Stimulated activated CD8-positive, alpha-beta memory T cell treated with anti-CD3 and anti-CD28 coated beads, Interleukin-12 subunit alpha, Interleukin-12 subunit beta, amount 100 ng/mL, for 24 hours (primary cell): ENCODE results near the gene COL5A1.
"Not testable (repeated sequence)": the region's sequence is repeated elsewhere in the genome, so short reads cannot be mapped to it uniquely, and the experiment has no call there.

ENCODE experiments used
- DNase-seq: peaks from one replicate; pipeline ENCODE4 v3.0.0-alpha.2; 2020; ENCODE audit errors: extremely low read depth

Gene COL5A1

GRCh38 chr9:134855231-134855899, 213.8 kb downstream of the COL5A1 start:
- DNase-seq = no peak

GRCh38 chr9:134855900-134856377, 214.3 kb downstream of the COL5A1 start:
- DNase-seq = no peak

DNA sequence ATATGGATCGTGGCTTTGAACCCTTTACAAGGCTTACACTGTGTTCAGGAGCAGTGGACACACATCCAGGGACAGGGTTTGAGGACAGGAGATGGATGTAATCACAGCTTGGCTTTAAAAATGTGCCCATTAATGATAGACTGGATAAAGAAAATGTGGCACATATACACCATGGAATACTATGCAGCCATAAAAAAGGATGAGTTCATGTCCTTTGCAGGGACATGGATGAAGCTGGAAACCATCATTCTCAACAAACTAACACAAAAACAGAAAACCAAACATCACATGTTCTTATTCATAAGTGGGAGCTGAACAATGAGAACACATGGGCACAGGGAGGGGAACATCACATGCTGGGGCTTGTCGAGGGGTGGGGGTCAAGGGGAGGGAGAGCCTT, 215.8 kb downstream of the COL5A1 start:
- not testable (repeated sequence) for DNase-seq

- DNase-seq = no peak
Measured at GRCh38 chr9:134858051-134858841, 216.6 kb downstream of the COL5A1 start.

GRCh38 chr9:134860510-134860909, 218.9 kb downstream of the COL5A1 start:
- no peak for DNase-seq

DNA sequence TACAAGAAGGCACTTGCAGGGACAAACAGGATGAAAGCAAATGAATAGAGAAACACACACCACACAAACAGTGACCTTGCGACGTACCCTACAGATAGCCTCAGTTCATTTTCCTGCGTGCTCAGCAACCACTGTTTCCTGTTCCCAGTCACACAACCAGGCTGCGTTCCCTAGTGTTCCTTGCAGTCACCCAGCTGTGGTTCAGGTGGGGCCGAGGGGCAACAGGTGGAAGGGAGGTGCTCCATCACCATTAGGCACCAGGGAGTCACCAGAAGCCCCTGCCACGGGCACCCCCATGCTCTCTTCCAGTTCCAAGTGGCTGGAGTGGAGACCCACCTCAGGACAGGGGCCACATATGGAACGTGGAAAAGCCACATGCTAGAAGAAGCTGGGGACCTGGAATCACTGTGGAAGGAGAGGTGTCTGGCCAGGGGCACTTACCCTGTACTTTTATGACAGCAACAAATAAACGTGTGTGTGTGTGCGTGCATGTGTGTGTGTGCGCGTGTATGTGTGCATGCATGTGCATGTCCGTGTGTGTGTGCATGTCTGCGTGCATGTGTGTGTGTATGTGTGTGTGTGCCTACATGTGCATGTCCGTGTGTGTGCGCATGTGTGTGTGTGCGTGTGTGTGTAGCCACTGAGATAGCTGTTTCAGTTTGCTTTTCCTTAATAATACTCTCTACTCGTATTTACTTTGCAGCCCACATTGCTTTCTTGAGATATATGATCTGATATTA, 220.2 kb downstream of the COL5A1 start:
- no peak for DNase-seq

GRCh38 chr9:134863306-134863902, 221.8 kb downstream of the COL5A1 start:
- DNase-seq = no peak

- DNase-seq = no peak
Measured at GRCh38 chr9:134863941-134864820, 222.6 kb downstream of the COL5A1 start.

- no peak for DNase-seq
Measured at GRCh38 chr9:134864821-134865190, 223.2 kb downstream of the COL5A1 start.

DNA sequence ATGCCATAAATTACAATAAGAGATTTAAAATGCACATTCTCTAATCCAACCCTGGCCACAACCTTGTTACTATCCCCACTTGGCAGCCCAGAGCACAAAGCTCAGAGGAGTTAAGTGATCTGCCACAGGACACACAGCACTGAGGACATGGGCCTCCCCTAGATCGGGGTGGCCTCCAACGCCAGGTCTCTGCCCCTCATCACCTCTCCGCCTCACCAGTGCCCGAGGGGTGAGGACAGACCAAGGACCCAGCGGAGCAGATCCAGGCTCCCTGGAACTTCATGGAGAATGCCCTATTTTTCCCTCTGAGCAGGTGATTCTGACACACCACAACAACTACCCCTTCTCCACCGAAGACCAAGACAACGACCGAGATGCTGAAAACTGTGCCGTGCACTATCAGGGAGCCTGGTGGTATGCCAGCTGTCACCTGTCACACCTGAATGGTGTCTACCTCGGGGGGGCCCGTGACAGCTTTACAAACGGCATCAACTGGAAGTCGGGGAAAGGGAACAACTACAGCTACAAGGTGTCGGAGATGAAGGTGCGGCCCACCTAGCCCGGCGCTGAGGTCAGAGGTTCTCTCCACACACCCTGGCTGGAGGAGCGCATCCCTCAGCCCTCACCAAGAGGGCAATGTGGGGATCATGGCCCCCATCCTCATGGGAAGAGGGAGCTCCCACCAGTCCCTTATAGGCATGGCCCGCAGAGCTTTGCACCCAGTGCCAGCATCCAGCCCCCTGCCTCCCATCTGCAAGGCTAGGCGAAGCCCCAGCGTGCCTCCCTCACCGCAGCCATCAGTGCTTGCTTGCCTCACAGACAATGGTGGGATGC, 226.5 kb downstream of the COL5A1 start:
- no peak for DNase-seq

DNA sequence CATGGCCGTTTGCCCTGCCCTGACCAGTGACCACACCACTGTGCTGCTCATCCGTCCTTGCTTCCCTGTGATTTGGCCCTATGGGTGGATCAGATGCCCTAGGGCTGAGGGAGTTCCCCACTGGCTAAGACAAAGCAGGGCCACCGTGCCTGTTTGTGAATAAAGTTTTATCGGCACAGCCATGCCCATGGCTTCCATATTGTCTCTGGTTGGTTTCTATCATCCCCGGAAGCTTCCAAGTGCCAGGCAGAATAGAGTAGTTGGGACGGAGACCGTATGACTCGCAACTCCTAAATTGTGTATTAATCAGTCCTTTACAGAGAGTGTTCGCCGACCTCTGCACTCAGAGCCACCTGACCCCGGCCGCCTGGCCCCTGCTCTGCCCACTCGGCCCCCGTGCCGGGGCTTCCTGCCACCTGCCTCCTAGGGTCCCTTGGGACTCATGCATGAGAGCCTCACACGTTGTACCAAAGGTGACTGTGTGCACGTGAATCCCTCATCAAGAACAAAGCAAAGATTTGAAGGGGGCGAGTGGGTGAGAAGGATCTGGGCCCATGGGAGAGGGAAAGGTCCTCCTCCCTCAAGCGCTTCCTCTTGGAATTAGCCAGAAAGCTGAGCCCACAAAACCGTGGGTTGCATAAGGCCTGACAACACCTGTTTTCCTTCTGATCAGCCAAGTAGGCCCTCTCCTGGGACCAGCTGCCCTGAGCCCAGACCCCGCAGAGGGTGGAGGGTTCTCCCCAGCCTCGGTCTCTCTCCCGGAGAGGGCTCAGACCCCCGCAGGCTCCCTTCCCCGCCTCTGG, 227.3 kb downstream of the COL5A1 start:
- no peak for DNase-seq

DNA sequence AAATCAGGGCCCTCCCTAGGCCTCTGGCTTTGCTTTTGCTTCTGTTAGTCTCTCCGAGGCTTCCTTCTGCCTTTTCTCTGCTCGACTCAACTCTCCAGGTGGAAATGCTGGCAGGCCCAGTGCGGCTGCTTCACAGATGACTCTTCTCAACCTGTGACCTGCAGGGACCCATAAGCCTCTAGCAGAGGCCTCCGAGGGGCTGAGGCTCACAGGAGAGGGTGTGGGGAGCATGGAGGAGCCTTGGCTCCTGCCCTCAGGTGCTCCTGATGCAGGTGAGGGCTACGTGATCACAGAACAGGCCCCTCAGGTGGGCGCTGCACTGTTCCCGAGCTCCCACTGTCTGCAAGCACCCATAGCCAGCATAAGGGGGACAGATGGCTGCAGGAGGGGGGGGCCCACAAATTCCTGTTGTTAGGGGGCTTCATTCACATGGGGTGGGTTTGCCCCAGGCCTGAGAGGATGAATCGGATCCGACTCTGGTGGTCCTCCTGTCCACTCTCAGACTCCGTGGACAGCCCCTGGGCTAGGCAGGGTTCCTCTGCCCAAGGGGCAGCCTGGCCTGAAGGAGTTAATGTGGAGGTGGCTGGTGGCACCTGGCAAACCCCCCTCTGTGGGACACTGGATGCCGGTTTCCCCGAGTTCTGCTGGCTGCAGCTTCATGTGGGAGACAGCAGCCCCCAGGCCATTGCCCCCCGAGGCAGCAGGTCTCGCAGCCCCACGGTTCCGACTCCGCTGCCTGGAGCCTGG, 228.1 kb downstream of the COL5A1 start:
- DNase-seq = no peak

DNA sequence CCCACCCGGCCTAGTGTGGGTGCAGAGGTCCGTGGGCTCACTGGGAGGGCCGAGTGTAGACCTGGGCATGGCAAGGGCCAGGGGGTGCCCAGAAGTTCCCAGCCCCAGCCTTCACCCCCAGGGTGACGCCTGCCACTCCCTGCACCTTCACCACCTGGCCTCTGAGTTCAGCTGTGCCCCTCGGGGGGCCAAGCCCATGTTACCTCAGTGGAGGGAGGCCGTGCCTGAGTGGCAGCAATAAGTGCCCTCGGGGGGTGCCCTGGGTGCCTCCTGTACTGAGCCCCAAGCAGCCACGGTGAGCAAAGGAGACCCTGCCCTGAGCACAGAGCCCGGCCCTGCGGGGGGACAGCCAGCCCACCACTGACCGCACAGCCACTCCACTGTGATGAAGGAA, 228.7 kb downstream of the COL5A1 start:
- DNase-seq = no peak

- DNase-seq = no peak
Measured at GRCh38 chr9:134870746-134871662, 229.4 kb downstream of the COL5A1 start.

- no peak for DNase-seq
Measured at GRCh38 chr9:134871697-134872340, 230.2 kb downstream of the COL5A1 start.

GRCh38 chr9:134872482-134873231, 231.1 kb downstream of the COL5A1 start:
- DNase-seq = no peak
